Measurements from ENCODE around the gene RPP25L.

- TF ChIP-seq EZH2 (IDR thresholded peaks at IDR 0.05; ENCODE audit: low read depth, unreplicated experiment) = no peak
- no peak for TF ChIP-seq CTCF (conservative IDR thresholded peaks at IDR 0.05; ENCODE audit: low read depth in 2 of 2)
- TF ChIP-seq POLR2AphosphoS5 (IDR thresholded peaks at IDR 0.05; ENCODE audit: low read depth) = no peak
- no peak for TF ChIP-seq JUNB (IDR thresholded peaks at IDR 0.05; ENCODE audit: unreplicated experiment)
- TF ChIP-seq ETS1 (IDR thresholded peaks at IDR 0.05) = no peak
- TF ChIP-seq EZH2phosphoT487 (IDR thresholded peaks at IDR 0.05; ENCODE audit: unreplicated experiment) = no peak
- TF ChIP-seq REST (IDR thresholded peaks at IDR 0.05; ENCODE audit: unreplicated experiment) = no peak
- no peak for TF ChIP-seq CREB1 (CRISPR knock-in tag; IDR thresholded peaks at IDR 0.05; ENCODE audit: low read depth)
- no peak for TF ChIP-seq STAT1 (IDR thresholded peaks at IDR 0.05; ENCODE audit: unreplicated experiment)
- TF ChIP-seq ZNF114 (CRISPR knock-in tag; IDR thresholded peaks at IDR 0.05) = no peak
- no peak for TF ChIP-seq ZNF462 (CRISPR knock-in tag; IDR thresholded peaks at IDR 0.05)
Measured at GRCh38 chr9:34644766-34645314, 32.9 kb upstream of the RPP25L start.
